ENCODE data around the gene COL4A2.

- TF ChIP-seq CTCF (IDR thresholded peaks at IDR 0.05) (no peak), EZH2 (IDR thresholded peaks at IDR 0.05; ENCODE audit: borderline replicate concordance, insufficient read depth, low read depth, low read length, poor library complexity, severe bottlenecking) (no peak)
These were observed 170.7 kb downstream of the COL4A2 start for GRCh38 chr13:110477706-110478245.

Data from B cell (primary cell).